K562 (cell line): ENCODE data around the gene HPSE2. TPM values are rescaled to one million over a fixed set of nuclear protein-coding genes. Genes with fewer than 3 reads are reported as not detected.

Experiments
- ATAC-seq: fragments of 200-7000 bp; cut with Tn5 transposase; 3 replicates; pipeline ENCODE4 v1.9.1; 2020; ENCODE audit warnings: moderate library complexity
- BruUV-seq: library from RNA; stranded (reverse); fragments of 400-500 nt; replicated peaks from 2 replicates; lab custom pipeline; 2021; lab: Mats Ljungman, UMichigan
- CTCF ChIA-PET: fragments of 300-600 bp; formaldehyde crosslinking; extraction: SDS; loops from one replicate; lab custom pipeline; 2021; ENCODE audit warnings: low intra/inter-chr PET ratio; lab: Yijun Ruan, JAX
- POLR2A ChIA-PET: fragments of 300-600, 350-650 bp; sonication (Branson Sonifier 250); formaldehyde crosslinking; extraction: SDS; loops from one replicate; lab custom pipeline; 2021; ENCODE audit warnings: antibody characterized with exemption, inconsistent platforms; lab: Yijun Ruan, JAX
- DNase-seq, 4 experiments: peaks; one replicate each; pipeline versions ENCODE4 v3.0.0 to v3.0.0-alpha.2; 2011 to 2018; ENCODE audit warnings: low spot score in 3 of 4, mixed read lengths in 3 of 4; ENCODE audit errors: extremely low read depth in 1 of 4
- FAIRE-seq: peaks from 2 replicates; lab custom pipeline; 2011; peaks lifted over from hg19 to GRCh38; lab: Jason Lieb, UNC
- H2AFZ ChIP-seq: 2 replicates; pipeline ENCODE4 v1.6.0; 2011; ENCODE audit warnings: low read depth, low read length, control low read depth, inconsistent platforms
- H3K27ac ChIP-seq: fragments of 200-600 bp; 3 replicates; pipeline ENCODE4 v1.8.0; 2011; ENCODE audit warnings: low read depth, mild to moderate bottlenecking, control low read depth, inconsistent platforms, low read length, moderate library complexity, mixed read lengths; ENCODE audit errors: extremely low read depth
- H3K27me3 ChIP-seq, 2 experiments: fragments of 300-600 bp in 1 of 2; 2 replicates in 1 of 2; 3 replicates in 1 of 2; pipeline versions ENCODE4 v1.6.0 to v1.8.0; 2011; ENCODE audit warnings: inconsistent platforms in 2 of 2, low read length in 2 of 2, mild to moderate bottlenecking in 1 of 2, mixed read lengths in 1 of 2, moderate library complexity in 1 of 2; ENCODE audit not compliant: control insufficient read depth in 2 of 2, insufficient read depth in 2 of 2
- H3K36me3 ChIP-seq: fragments of 300-600 bp; 3 replicates; pipeline ENCODE4 v1.8.0; 2011; ENCODE audit warnings: mild to moderate bottlenecking, low read length, inconsistent platforms; ENCODE audit not compliant: control insufficient read depth, insufficient read depth
- H3K4me1 ChIP-seq, 2 experiments: fragments of 200-600 bp in 1 of 2; replicated peaks in 1 of 2; 2 replicates in 1 of 2; 3 replicates in 1 of 2; pipeline versions ENCODE4 v1.5.1 to v1.8.0; 2011; ENCODE audit warnings: inconsistent platforms in 2 of 2, low read length in 2 of 2, mild to moderate bottlenecking in 1 of 2, mixed read lengths in 1 of 2, moderate library complexity in 1 of 2; ENCODE audit not compliant: control insufficient read depth in 2 of 2, insufficient read depth in 2 of 2
- H3K4me2 ChIP-seq: 2 replicates; pipeline ENCODE4 v1.6.1; 2011; ENCODE audit warnings: low read length, control low read depth, inconsistent platforms, mixed read lengths; ENCODE audit not compliant: insufficient read depth
- H3K4me3 ChIP-seq: fragments of 200-600 bp; sonication (generic), shearing (Covaris generic); 2 replicates; pipeline ENCODE4 v1.5.1; 2016; ENCODE audit warnings: control low read depth, inconsistent platforms
- H3K79me2 ChIP-seq: fragments of 200-600 bp; 3 replicates; pipeline ENCODE4 v1.8.0; 2011; ENCODE audit warnings: low read length, inconsistent platforms; ENCODE audit not compliant: control insufficient read depth, insufficient read depth
- H3K9ac ChIP-seq, 2 experiments: 2 replicates each; pipeline versions ENCODE4 v1.6.0 to v1.6.1; 2011; ENCODE audit warnings: low read depth in 2 of 2, low read length in 2 of 2, control low read depth in 1 of 2, inconsistent platforms in 1 of 2, mild to moderate bottlenecking in 1 of 2, mixed read lengths in 1 of 2; ENCODE audit not compliant: insufficient read depth in 1 of 2
- H3K9me1 ChIP-seq: one replicate; pipeline ENCODE4 v1.6.0; 2011; ENCODE audit warnings: inconsistent platforms, mild to moderate bottlenecking, low read length, moderate library complexity; ENCODE audit not compliant: control insufficient read depth, insufficient read depth
- H3K9me3 ChIP-seq: replicated peaks from 2 replicates; pipeline ENCODE4 v1.5.1; 2011; ENCODE audit warnings: low read depth, low read length, inconsistent platforms; ENCODE audit not compliant: control insufficient read depth, insufficient read depth
- H4K20me1 ChIP-seq: replicated peaks from 2 replicates; pipeline ENCODE4 v1.6.1; 2011; ENCODE audit warnings: low read length, inconsistent platforms, mixed read lengths; ENCODE audit not compliant: control insufficient read depth, insufficient read depth
- CAMTA2 ChIP-seq: fragments of 250-450 bp; sonication (Bioruptor Pico); conservative IDR thresholded peaks from 2 replicates; pipeline ENCODE4 v1.5.1; 2022
- CREBBP ChIP-seq: IDR thresholded peaks from one replicate; pipeline ENCODE4 v1.6.1; 2012; ENCODE audit warnings: low read depth, mild to moderate bottlenecking, control low read depth, inconsistent platforms, low read length
- DDX20 ChIP-seq: fragments of 450-650 bp; IDR thresholded peaks from 2 replicates; pipeline ENCODE4 v1.6.1; 2016; ENCODE audit warnings: missing genetic modification characterization, low read depth, mild to moderate bottlenecking, missing compliant biosample characterization, moderate library complexity
- E2F6 ChIP-seq, 2 experiments: IDR thresholded peaks; 2 replicates each; pipeline ENCODE4 v1.6.1; 2011; ENCODE audit warnings: borderline replicate concordance in 1 of 2, control low read depth in 1 of 2, low read depth in 1 of 2, low read length in 1 of 2, mild to moderate bottlenecking in 1 of 2, mixed read lengths in 1 of 2, moderate library complexity in 1 of 2; ENCODE audit not compliant: insufficient read depth in 1 of 2, insufficient read length in 1 of 2, poor library complexity in 1 of 2, severe bottlenecking in 1 of 2; ENCODE audit errors: extremely low read depth in 1 of 2
- HDAC6 ChIP-seq: IDR thresholded peaks from 2 replicates; pipeline ENCODE4 v1.6.1; 2012; ENCODE audit warnings: low read depth, mild to moderate bottlenecking, control low read depth, inconsistent platforms, low read length, moderate library complexity
- HLTF ChIP-seq: fragments of 450-650 bp; IDR thresholded peaks from 2 replicates; pipeline ENCODE4 v1.6.1; 2016
- KAT8 ChIP-seq: fragments of 450-650 bp; IDR thresholded peaks from 2 replicates; pipeline ENCODE4 v1.6.1; 2016; ENCODE audit warnings: low read depth, mild to moderate bottlenecking
- OTX1 ChIP-seq: fragments of 450-650 bp; formaldehyde crosslinking; IDR thresholded peaks from 2 replicates; pipeline ENCODE4 v1.4.0; 2022; ENCODE audit warnings: mild to moderate bottlenecking
- RFX5 ChIP-seq: IDR thresholded peaks from 2 replicates; pipeline ENCODE4 v1.6.1; 2011; ENCODE audit warnings: low read depth, mild to moderate bottlenecking, improper control_type of control experiment, low read length
- SP2 ChIP-seq: IDR thresholded peaks from 2 replicates; pipeline ENCODE4 v1.6.1; 2011; ENCODE audit warnings: mild to moderate bottlenecking, low read depth, low read length, moderate library complexity; ENCODE audit not compliant: poor library complexity, severe bottlenecking; ENCODE audit errors: extremely low read depth
- TSHZ1 ChIP-seq: fragments of 250-450 bp; sonication (Bioruptor Pico); IDR thresholded peaks from 2 replicates; pipeline ENCODE4 v1.4.0; 2020; ENCODE audit warnings: mild to moderate bottlenecking, moderate library complexity
- ZNF263 ChIP-seq: sonication (generic); formaldehyde crosslinking; IDR thresholded peaks from 2 replicates; pipeline ENCODE4 v1.8.0; 2022; ENCODE audit warnings: mild to moderate bottlenecking, missing genetic modification reagents, borderline replicate concordance
- ZNF398 ChIP-seq: fragments of 250-450 bp; sonication (Bioruptor Pico); IDR thresholded peaks from 2 replicates; pipeline ENCODE4 v1.8.0; 2021; ENCODE audit warnings: moderate library complexity, mild to moderate bottlenecking, inconsistent platforms
- ZNF668 ChIP-seq: fragments of 250-450 bp; sonication (Bioruptor Pico); IDR thresholded peaks from 2 replicates; pipeline ENCODE4 v1.8.0; 2022; ENCODE audit warnings: mild to moderate bottlenecking, inconsistent platforms
- ZNF785 ChIP-seq: fragments of 250-450 bp; sonication (Bioruptor Pico); IDR thresholded peaks from 2 replicates; pipeline ENCODE4 v1.4.0; 2020; ENCODE audit warnings: mild to moderate bottlenecking
- in situ Hi-C: fragments of 300-500 bp; cut with MboI; formaldehyde crosslinking; loops from 4 replicates; pipeline ENCODE4 v1.15.0; 2018; ENCODE audit warnings: inconsistent platforms, mixed read lengths
- intact Hi-C: fragments of 100-400 bp; cut with micrococcal nuclease; formaldehyde crosslinking; loops from 2 replicates; pipeline ENCODE4 v1.14.2; 2022
- polyA plus RNA-seq, 8 experiments: library from polyadenylated mRNA; depleted of rRNA in 4 of 8; stranded (reverse) in 5 of 8; unstranded in 3 of 8; fragments of >200 nt; fragmentation: Nextera tagmentation in 2 of 8; fragmentation: Illumina TruSeq in 1 of 8; extraction: Ambion mirVana in 2 of 8; extraction: Trizol in 1 of 8; gene quantifications; 2 replicates each; pipeline versions ENCODE4 v1.2.1 to v1.2.3, GENCODE V29; 2011 to 2014; ENCODE audit warnings: inconsistent platforms in 1 of 8, missing spikeins in 1 of 8
- total RNA-seq, 7 experiments: library from RNA; depleted of rRNA in 6 of 7; stranded (reverse); fragments of >200 nt in 6 of 7; fragmentation: Illumina TruSeq in 2 of 7; extraction: Trizol in 2 of 7; gene quantifications; 2 replicates each; pipeline versions ENCODE4 v1.2.1 to v1.2.3, GENCODE V29; 2011 to 2021; ENCODE audit warnings: low replicate concordance in 1 of 7

Gene HPSE2
- total and polyA plus RNA-seq, 9 of the 15 experiments (the other 6 are each of a cell fraction or from before 2014, with no cell fraction given) = 0.03 to 0.10 (median 0.04) TPM; not detected in 2

- no peak for TF ChIP-seq HLTF
- TF ChIP-seq ZNF668 (CRISPR knock-in tag) = no peak
- no peak for TF ChIP-seq OTX1
- no peak for TF ChIP-seq RFX5
- TF ChIP-seq HDAC6 = no peak
- TF ChIP-seq DDX20 (tag) = no peak
- TF ChIP-seq ZNF785 (CRISPR knock-in tag) = no peak
- no peak for TF ChIP-seq CREBBP
- TF ChIP-seq ZNF398 (CRISPR knock-in tag) = no peak
- TF ChIP-seq SP2 = no peak
- no peak for TF ChIP-seq KAT8
- TF ChIP-seq CAMTA2 (CRISPR knock-in tag) = no peak
- TF ChIP-seq ZNF263 (CRISPR knock-in tag) = no peak
- TF ChIP-seq E2F6 (IDR thresholded peaks at IDR 0.05; ENCODE audit: borderline replicate concordance in 1 of 2, extremely low read depth in 1 of 2, insufficient read depth in 1 of 2, insufficient read length in 1 of 2, low read depth in 1 of 2, low read length in 1 of 2, poor library complexity in 1 of 2, severe bottlenecking in 1 of 2) = no peak
- no peak for TF ChIP-seq TSHZ1
- no peaks in the 10 kb centered on the region for H3K9me1 ChIP-seq
- H3K27me3 ChIP-seq = no peaks in the 10 kb centered on the region
- DNase-seq (no peak), FAIRE-seq (no peak), ATAC-seq (no peak)
- H4K20me1 ChIP-seq = no peaks in the 10 kb centered on the region
- POLR2A ChIA-PET = no interaction called here
- no peak overlapping the region for H2AFZ ChIP-seq
- intact Hi-C loops (no loop called here), in situ Hi-C loops (no loop called here)
- BruUV-seq = no TSS peak
- no peak overlapping the region for H3K9ac ChIP-seq
- H3K36me3 ChIP-seq = no peaks in the 10 kb centered on the region
- no peak overlapping the region for H3K4me3 ChIP-seq
- H3K79me2 ChIP-seq = no peaks in the 10 kb centered on the region
- CTCF ChIA-PET = no interaction called here
- no peaks in the 10 kb centered on the region for H3K9me3 ChIP-seq
- H3K4me2 ChIP-seq = no peak overlapping the region
- H3K27ac ChIP-seq = no peak overlapping the region
- no peaks in the 10 kb centered on the region for H3K4me1 ChIP-seq
Observed at GRCh38 chr10:98577578-98577977, 658.1 kb downstream of the HPSE2 start.
